Transverse colon (tissue), 4 donors: ENCODE data around the gene DCDC2C.

Experiments used
- CTCF ChIP-seq, 5 experiments: fragments of 200-600 bp in 3 of 5; fragments of 450-650 bp in 2 of 5; sonication (generic) in 3 of 5; IDR thresholded peaks; 1 replicate in 2 of 5; 2 replicates in 3 of 5; pipeline ENCODE4 v1.5.1; 2016 to 2017; ENCODE audit warnings: antibody characterized with exemption in 5 of 5, inconsistent platforms in 3 of 5, mild to moderate bottlenecking in 2 of 5, moderate library complexity in 1 of 5
- EP300 ChIP-seq: sonication (generic); formaldehyde crosslinking; IDR thresholded peaks from one replicate; pipeline ENCODE4 v1.6.1; 2017; ENCODE audit warnings: antibody characterized with exemption, low read depth
- POLR2A ChIP-seq: fragments of 450-650 bp; IDR thresholded peaks from one replicate; pipeline ENCODE4 v1.6.1; 2016; ENCODE audit warnings: antibody characterized with exemption, mild to moderate bottlenecking, moderate library complexity
- POLR2AphosphoS5 ChIP-seq, 3 donors: sonication (generic); formaldehyde crosslinking; IDR thresholded peaks; one replicate each; pipeline ENCODE4 v1.6.1; 2016; ENCODE audit warnings: antibody characterized with exemption in 3 of 3

- no peak for TF ChIP-seq CTCF (IDR thresholded peaks at IDR 0.05)
- TF ChIP-seq POLR2A: no peak
- TF ChIP-seq POLR2AphosphoS5 (IDR thresholded peaks at IDR 0.05): no peak
- TF ChIP-seq EP300: no peak
Measured at GRCh38 chr2:3745920-3746319, 42.5 kb downstream of the DCDC2C start.
